WTC11 (cell line): ENCODE results near the gene COL4A2.

Experiments
- E2F1 ChIP-seq: sonication (generic); formaldehyde crosslinking; IDR thresholded peaks from 2 replicates; pipeline ENCODE4 v1.8.0; 2022; ENCODE audit warnings: mild to moderate bottlenecking, missing genetic modification reagents
- FOXP1 ChIP-seq: sonication (generic); formaldehyde crosslinking; IDR thresholded peaks from 2 replicates; pipeline ENCODE4 v1.8.0; 2022; ENCODE audit warnings: missing genetic modification reagents, mild to moderate bottlenecking, moderate library complexity, borderline replicate concordance
- RORB ChIP-seq: fragments of 250-450 bp; sonication (Bioruptor Pico); IDR thresholded peaks from 2 replicates; pipeline ENCODE4 v1.9.0; 2021; ENCODE audit warnings: mild to moderate bottlenecking
- SOX15 ChIP-seq: fragments of 250-450 bp; sonication (Bioruptor Pico); IDR thresholded peaks from 2 replicates; pipeline ENCODE4 v1.9.0; 2021; ENCODE audit warnings: mild to moderate bottlenecking
- TF ChIP-seq, protein P1 (sequence below): sonication (generic); formaldehyde crosslinking; conservative IDR thresholded peaks from 2 replicates; pipeline ENCODE4 v1.8.1; 2023; ENCODE audit warnings: mild to moderate bottlenecking, low read depth, missing genetic modification reagents, moderate library complexity
- TF ChIP-seq, protein P2 (sequence below): fragments of 200-600 bp; IDR thresholded peaks from 2 replicates; pipeline ENCODE4 v1.8.0; 2022; ENCODE audit warnings: antibody characterized with exemption
- TF ChIP-seq, protein P3 (sequence below): sonication (generic); formaldehyde crosslinking; conservative IDR thresholded peaks from 2 replicates; pipeline ENCODE4 v1.8.1; 2022; ENCODE audit warnings: mild to moderate bottlenecking, missing genetic modification reagents
- TF ChIP-seq, protein P4 (sequence below): fragments of 250-450 bp; sonication (Bioruptor Pico); IDR thresholded peaks from 2 replicates; pipeline ENCODE4 v1.9.0; 2021; ENCODE audit warnings: mild to moderate bottlenecking
- TF ChIP-seq, protein P5 (sequence below): fragments of 250-450 bp; sonication (Bioruptor Pico); IDR thresholded peaks from 2 replicates; pipeline ENCODE4 v2.1.2; 2022; ENCODE audit warnings: mild to moderate bottlenecking, moderate library complexity

GRCh38 chr13:110365876-110366275, 58.8 kb downstream of the COL4A2 start:
- TF ChIP-seq SOX15 (CRISPR knock-in tag): no peak
- TF ChIP-seq FOXP1: no peak
- TF ChIP-seq, protein P1, sequence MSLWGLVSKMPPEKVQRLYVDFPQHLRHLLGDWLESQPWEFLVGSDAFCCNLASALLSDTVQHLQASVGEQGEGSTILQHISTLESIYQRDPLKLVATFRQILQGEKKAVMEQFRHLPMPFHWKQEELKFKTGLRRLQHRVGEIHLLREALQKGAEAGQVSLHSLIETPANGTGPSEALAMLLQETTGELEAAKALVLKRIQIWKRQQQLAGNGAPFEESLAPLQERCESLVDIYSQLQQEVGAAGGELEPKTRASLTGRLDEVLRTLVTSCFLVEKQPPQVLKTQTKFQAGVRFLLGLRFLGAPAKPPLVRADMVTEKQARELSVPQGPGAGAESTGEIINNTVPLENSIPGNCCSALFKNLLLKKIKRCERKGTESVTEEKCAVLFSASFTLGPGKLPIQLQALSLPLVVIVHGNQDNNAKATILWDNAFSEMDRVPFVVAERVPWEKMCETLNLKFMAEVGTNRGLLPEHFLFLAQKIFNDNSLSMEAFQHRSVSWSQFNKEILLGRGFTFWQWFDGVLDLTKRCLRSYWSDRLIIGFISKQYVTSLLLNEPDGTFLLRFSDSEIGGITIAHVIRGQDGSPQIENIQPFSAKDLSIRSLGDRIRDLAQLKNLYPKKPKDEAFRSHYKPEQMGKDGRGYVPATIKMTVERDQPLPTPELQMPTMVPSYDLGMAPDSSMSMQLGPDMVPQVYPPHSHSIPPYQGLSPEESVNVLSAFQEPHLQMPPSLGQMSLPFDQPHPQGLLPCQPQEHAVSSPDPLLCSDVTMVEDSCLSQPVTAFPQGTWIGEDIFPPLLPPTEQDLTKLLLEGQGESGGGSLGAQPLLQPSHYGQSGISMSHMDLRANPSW (CRISPR knock-in tag): no peak
- TF ChIP-seq, protein P2, sequence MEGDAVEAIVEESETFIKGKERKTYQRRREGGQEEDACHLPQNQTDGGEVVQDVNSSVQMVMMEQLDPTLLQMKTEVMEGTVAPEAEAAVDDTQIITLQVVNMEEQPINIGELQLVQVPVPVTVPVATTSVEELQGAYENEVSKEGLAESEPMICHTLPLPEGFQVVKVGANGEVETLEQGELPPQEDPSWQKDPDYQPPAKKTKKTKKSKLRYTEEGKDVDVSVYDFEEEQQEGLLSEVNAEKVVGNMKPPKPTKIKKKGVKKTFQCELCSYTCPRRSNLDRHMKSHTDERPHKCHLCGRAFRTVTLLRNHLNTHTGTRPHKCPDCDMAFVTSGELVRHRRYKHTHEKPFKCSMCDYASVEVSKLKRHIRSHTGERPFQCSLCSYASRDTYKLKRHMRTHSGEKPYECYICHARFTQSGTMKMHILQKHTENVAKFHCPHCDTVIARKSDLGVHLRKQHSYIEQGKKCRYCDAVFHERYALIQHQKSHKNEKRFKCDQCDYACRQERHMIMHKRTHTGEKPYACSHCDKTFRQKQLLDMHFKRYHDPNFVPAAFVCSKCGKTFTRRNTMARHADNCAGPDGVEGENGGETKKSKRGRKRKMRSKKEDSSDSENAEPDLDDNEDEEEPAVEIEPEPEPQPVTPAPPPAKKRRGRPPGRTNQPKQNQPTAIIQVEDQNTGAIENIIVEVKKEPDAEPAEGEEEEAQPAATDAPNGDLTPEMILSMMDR: no peak
- TF ChIP-seq, protein P3, sequence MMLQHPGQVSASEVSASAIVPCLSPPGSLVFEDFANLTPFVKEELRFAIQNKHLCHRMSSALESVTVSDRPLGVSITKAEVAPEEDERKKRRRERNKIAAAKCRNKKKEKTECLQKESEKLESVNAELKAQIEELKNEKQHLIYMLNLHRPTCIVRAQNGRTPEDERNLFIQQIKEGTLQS: no peak
- no peak for TF ChIP-seq E2F1 (CRISPR knock-in tag)
- no peak for TF ChIP-seq RORB (CRISPR knock-in tag)
- TF ChIP-seq, protein P4, sequence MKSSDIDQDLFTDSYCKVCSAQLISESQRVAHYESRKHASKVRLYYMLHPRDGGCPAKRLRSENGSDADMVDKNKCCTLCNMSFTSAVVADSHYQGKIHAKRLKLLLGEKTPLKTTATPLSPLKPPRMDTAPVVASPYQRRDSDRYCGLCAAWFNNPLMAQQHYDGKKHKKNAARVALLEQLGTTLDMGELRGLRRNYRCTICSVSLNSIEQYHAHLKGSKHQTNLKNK: no peak
- TF ChIP-seq, protein P5, sequence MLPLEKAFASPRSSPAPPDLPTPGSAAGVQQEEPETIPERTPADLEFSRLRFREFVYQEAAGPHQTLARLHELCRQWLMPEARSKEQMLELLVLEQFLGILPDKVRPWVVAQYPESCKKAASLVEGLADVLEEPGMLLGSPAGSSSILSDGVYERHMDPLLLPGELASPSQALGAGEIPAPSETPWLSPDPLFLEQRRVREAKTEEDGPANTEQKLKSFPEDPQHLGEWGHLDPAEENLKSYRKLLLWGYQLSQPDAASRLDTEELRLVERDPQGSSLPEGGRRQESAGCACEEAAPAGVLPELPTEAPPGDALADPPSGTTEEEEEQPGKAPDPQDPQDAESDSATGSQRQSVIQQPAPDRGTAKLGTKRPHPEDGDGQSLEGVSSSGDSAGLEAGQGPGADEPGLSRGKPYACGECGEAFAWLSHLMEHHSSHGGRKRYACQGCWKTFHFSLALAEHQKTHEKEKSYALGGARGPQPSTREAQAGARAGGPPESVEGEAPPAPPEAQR (CRISPR knock-in tag): no peak
